AG08396 (cell line): ENCODE data around the gene CHMP1B.

Experiments used
- DNase-seq: peaks from one replicate; pipeline ENCODE4 v3.0.0; 2012; ENCODE audit warnings: low spot score, mixed read lengths

The CHMP1B gene

DNA sequence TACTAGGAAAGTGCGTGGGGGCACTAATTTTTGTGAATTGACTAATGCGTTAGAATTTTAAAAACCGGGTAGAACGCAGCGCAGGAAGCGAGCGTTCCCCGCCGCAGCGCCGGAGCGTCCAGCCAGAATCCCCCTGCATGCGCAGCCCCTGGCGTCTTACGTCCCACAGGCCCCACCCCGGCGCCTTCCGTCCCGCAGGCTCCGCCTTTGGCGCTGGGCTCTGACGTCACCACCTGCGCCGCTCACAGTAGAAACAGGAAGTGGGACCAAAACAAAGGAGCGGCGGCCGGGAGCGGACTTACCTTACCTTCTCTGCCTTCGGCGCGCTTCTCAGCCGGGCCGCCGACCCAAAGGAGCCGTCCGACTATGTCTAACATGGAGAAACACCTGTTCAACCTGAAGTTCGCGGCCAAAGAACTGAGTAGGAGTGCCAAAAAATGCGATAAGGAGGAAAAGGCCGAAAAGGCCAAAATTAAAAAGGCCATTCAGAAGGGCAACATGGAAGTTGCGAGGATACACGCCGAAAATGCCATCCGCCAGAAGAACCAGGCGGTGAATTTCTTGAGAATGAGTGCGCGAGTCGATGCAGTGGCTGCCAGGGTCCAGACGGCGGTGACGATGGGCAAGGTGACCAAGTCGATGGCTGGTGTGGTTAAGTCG, at the start of gene CHMP1B:
Gene CHMP1B (plus strand): TSS at position 268 of the 660 bp plus-strand sequence. CDS start 99 bp downstream, at position 367.
- peak; percentile 91 for DNase-seq

GRCh38 chr18:11801573-11801972, 49.6 kb upstream of the CHMP1B start:
- DNase-seq: no peak

DNA sequence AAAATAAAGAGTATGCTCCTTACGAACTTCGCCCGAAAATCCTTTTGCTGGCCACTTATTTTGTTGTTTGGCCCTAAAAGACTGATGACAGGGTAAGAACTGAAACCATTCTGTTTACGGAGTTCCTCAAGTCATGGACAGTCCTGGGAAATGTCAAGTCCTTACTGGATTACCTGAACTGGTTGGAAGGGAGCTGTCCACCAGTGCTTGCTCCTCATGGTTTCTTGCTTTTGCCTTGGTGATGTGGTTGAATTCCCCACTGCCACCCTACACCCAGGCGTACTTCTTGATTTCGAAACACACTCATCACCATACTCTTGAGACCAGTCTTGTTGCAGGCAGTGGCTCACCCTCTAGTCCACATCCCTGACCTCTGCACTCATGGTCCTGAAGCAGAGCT, 49.1 kb upstream of the CHMP1B start:
- DNase-seq: no peak

DNA sequence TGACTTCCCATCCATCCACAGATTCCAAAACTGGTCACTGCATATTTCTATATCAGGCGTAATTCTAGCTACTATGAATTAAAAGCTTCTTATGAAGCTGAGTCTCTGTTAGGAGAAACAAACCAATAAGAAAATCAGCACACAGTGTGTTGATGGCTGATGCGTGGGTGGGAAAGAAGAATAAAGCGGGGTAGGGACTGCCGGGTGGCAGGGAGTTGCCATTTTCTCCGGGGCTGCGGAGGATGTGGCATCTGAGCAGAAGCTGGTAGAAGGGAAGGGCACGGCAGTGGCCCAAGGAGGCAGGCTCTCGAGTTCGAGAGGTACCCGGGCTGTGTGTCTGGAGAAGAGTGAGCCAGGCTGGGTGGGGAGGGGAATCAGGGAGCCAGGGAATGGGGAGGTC, 48.6 kb upstream of the CHMP1B start:
- DNase-seq: no peak

DNA sequence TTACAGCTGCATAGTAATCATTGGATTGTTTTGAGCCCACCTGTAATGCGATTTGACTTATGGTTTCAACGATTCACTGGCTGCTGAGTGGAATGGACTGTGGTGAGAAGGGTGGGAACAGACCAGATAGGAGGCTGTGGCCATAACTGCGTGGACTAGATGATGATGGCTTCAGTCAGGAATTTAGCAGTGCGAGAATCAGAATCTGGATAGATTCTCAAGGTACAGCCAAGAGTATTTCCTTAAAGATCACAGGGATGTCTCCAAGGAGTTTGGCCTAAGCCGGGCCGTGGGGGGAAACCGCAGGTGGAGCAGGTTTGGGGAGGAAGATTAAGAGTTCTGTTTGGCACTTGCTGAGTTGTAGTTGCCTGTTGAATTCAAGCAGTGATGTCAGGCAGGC, 44.0 kb upstream of the CHMP1B start:
- DNase-seq: no peak

DNA sequence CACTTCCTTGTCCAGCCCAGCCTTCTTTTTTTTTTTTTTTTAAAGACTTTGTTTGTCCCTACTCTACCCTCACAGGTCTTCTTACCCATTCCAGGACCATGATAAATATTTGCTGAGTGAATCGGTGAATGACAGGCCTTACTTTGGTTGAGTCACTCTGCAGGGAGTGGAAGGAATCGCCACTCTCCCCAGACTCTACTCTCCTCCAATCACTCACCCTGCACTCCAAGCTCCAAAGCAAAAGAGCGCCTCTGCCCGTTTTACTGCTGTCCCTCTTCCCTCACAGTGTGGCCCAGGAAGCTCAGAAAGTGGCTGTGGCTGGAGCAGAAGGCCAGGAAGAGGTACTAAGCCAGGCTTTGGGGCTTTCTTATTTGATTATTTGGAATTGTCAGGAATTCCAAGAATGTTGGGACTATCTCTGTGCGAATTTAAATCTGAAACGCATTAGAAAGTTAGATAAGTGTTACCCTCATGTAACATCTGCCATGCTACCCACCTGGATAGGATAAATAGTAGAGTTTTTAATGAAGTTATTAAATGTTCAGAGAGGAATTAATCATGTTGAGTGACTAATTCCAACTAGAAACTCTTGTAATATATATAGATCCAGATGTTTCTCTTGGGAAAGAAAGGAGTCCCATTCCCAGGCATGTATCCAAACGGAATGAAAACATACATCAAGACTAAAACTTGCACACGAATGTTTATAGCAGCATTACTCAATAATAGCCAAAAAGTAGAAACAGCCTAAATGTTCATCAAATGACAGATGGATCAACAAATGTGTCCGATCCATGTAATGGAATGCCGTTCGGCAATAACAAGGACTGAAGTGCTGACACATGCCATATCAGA, 43.0 kb upstream of the CHMP1B start:
- DNase-seq: peak; percentile 49

DNA sequence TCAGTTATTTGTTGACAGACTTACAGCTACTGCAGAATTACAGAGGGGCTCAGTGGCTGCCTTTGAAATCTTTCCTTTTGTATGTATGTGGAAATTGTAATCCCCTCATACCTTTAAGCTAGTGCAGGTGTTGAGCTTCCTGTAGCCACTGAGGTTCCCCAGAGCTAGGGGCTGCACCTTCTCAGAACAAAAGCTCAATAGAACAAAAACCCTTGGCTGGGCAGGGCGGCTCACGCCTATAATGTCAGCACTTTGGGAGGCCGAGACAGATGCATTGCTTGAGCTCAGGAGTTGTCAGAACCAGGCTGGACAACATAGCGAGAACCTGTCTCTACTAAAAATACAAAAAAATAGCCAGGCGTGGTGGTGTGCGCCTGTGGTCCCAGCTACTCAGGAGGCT, 41.3 kb upstream of the CHMP1B start:
- DNase-seq: no peak

- no peak for DNase-seq
Observed at GRCh38 chr18:11810379-11810778, 40.8 kb upstream of the CHMP1B start.

- DNase-seq: no peak
Observed at GRCh38 chr18:11811009-11811408, 40.2 kb upstream of the CHMP1B start.

DNA sequence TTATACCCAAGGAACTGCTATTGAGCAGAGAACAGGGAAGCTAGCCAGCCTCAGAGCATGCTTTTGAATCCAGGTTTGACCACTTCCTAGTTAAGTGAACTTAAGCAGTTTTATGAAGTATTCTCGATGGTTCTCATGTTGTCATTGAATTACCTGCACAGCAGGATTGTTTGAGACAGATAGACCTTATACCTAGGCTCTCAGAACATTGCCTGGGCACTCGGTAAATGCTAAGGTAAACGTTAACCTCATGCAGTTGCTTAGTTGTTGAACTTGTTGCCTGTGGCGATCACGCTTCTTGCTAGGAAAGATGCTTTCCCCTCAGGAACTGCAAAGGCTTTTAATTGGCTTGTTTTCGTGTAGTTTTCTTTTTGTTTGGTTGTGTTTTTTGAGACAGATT, 34.0 kb upstream of the CHMP1B start:
- no peak for DNase-seq

DNA sequence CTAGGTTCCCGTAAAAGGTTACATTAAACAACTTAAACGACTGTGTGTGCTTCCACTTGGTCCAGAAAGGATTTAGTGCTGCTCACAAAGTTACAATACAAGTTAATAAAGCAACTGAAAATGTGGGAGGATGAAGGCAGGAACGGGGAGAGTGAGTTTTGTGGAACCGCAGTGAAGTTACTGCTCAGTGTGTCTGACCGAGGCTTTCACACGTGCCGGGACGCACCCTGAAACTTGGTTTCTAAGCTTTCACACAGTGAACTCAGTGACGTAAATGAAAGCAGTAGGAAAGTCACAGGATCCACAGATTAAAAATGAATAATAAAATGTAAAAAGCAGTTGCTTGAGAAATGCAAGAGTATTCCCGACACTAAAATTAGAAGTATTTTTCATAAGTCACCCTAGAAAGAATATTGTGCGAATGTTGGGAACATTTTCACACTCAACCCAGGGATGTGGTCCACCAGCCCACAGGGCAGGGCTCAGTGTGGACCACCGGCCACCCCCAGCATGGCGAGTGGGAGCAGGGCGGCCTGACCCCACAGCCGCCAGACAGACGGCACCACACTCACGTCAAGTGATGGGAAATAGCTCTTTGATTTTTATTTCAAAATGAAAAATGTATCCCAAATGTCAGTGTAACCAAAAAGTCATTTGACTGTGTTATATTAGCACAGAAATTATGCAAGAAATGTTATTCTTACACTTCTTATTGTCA, 32.6 kb upstream of the CHMP1B start:
- no peak for DNase-seq

GRCh38 chr18:11819938-11820337, 31.3 kb upstream of the CHMP1B start:
- DNase-seq: no peak

DNA sequence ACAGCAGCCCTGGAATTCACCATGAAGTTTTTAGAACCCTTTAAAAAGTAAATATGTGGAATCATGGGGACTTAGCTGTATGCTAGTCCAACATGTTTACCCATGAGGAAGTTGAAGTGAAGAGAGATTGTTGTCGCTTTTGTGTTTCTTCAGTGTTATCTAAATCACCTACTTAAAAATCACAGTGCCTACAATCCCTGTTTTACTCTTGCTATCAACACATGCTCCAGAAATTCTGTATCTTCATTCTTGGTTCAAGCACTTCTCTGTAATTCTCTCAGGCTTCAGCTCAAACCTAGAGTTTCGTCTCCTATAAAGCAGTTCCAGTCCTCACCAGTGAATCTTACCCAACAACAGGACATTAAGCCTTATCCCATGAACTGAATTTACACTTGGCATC, 30.5 kb upstream of the CHMP1B start:
- no peak for DNase-seq

GRCh38 chr18:11821208-11821607, 30.0 kb upstream of the CHMP1B start:
- DNase-seq: no peak

- DNase-seq: no peak
Observed at GRCh38 chr18:11821643-11822237, 29.5 kb upstream of the CHMP1B start.

- no peak for DNase-seq
Observed at GRCh38 chr18:11823545-11823944, 27.7 kb upstream of the CHMP1B start.

GRCh38 chr18:11826836-11827235, 24.4 kb upstream of the CHMP1B start:
- DNase-seq: no peak

GRCh38 chr18:11828786-11829432, 22.3 kb upstream of the CHMP1B start:
- DNase-seq: no peak

DNA sequence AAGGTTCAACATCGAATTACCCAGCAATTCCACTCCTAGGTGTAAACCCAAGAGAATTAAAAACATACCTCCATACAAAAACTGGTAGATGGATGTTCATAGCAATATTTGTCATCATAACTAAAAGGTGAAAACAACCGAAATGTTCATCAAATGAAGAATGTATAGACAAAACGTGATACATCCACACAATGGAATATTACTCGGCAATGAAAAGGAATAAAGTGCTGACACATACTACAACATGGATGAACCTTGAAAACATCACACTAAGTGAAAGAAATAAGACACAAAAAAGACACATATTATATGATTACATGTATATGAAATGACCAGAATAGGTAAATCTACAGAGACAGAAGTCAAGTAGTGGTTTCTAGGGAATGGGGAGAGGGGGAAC, 20.6 kb upstream of the CHMP1B start:
- no peak for DNase-seq

DNA sequence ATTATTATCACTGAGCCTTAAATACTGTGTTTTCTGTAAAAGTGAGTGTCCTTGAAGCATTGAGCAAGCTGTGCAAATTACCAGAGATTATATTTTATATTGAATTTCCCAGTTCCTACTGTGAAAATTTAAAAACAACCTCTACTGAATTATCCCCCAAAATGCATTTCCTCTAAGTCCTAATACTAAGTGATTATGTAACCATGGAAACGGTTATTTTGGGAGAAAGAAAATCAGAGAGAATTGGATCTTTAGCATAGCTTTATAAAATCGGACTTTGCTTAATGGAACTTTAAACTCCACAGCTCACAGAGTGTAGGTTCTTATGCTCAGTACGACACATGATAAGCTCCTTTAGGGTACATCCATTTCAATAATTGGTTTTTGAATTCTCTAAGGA, 19.3 kb upstream of the CHMP1B start:
- DNase-seq: no peak

- no peak for DNase-seq
Observed at GRCh38 chr18:11834772-11835171, 16.4 kb upstream of the CHMP1B start.

GRCh38 chr18:11839556-11839955, 11.7 kb upstream of the CHMP1B start:
- DNase-seq: no peak
